ENCODE measurements around the gene ISM1.

GRCh38 chr20:13261460-13262301 lies 40.6 kb downstream of the ISM1 start:
- TF ChIP-seq SUZ12 (IDR thresholded peaks at IDR 0.05; ENCODE audit: low read depth, low read length) (no peak), SIN3B (IDR thresholded peaks at IDR 0.05; ENCODE audit: low read length) (no peak), CREB1 (IDR thresholded peaks at IDR 0.05) (no peak), CREB1 (CRISPR knock-in tag; IDR thresholded peaks at IDR 0.05) (no peak), TAF15 (IDR thresholded peaks at IDR 0.05; ENCODE audit: low read depth, low read length, poor library complexity, severe bottlenecking) (no peak), ZBTB42 (CRISPR knock-in tag; IDR thresholded peaks at IDR 0.05) (no peak)

All from HepG2 (cell line).